Uterus (tissue), 4 donors: ENCODE data around the gene GRM5. TPM values are rescaled to one million over a fixed set of nuclear protein-coding genes. Genes with fewer than 3 reads are reported as not detected.

Source experiments
- DNase-seq, 2 donors: peaks; one replicate each; pipeline ENCODE4 v3.0.0-alpha.2; 2019 to 2020
- H3K27ac ChIP-seq, 2 donors: fragments of 200-600 bp; sonication (generic); 1 replicate in 1 of 2; 2 replicates in 1 of 2; pipeline ENCODE4 v1.5.1; 2016 to 2018
- H3K27me3 ChIP-seq, 2 donors: fragments of 200-600 bp; sonication (generic); one replicate each; pipeline ENCODE4 v1.5.1; 2018 to 2019; ENCODE audit warnings: control low read depth in 1 of 2
- H3K36me3 ChIP-seq, 2 donors: fragments of 200-600 bp; sonication (generic); one replicate each; pipeline ENCODE4 v1.5.1; 2019; ENCODE audit warnings: control low read depth in 1 of 2
- H3K4me1 ChIP-seq, 2 donors: fragments of 200-600 bp; sonication (generic); one replicate each; pipeline ENCODE4 v1.5.1; 2018 to 2019; ENCODE audit warnings: control low read depth in 1 of 2
- H3K4me3 ChIP-seq, 2 donors: fragments of 200-600 bp; sonication (generic); 1 replicate in 1 of 2; 2 replicates in 1 of 2; pipeline ENCODE4 v1.5.1; 2018 to 2019; ENCODE audit warnings: mild to moderate bottlenecking in 1 of 2
- H3K9me3 ChIP-seq, 2 donors: fragments of 200-600 bp; sonication (generic); one replicate each; pipeline ENCODE4 v1.5.1; 2019; ENCODE audit warnings: control low read depth in 1 of 2
- POLR2A ChIP-seq, 2 donors: fragments of 450-650 bp; IDR thresholded peaks; one replicate each; pipeline ENCODE4 v1.6.1; 2016; ENCODE audit warnings: antibody characterized with exemption in 2 of 2, mild to moderate bottlenecking in 1 of 2, moderate library complexity in 1 of 2
- intact Hi-C: fragments of 100-400 bp; cut with DNase I; formaldehyde crosslinking; loops from one replicate; pipeline ENCODE4 v1.15.1; 2023; ENCODE audit warnings: low total_unique reads
- total RNA-seq, 4 donors: library from RNA; depleted of rRNA in 3 of 4; stranded (reverse); fragments of >200 nt in 3 of 4; gene quantifications; one replicate each; pipeline versions ENCODE4 v1.1.0 to v1.2.4, GENCODE V29; 2014 to 2023
- TF ChIP-seq, protein P1 (sequence below), 4 experiments: fragments of 200-600 bp in 2 of 4; fragments of 450-650 bp in 2 of 4; sonication (generic) in 2 of 4; IDR thresholded peaks; one replicate each; pipeline ENCODE4 v1.5.1; 2016 to 2019; ENCODE audit warnings: antibody characterized with exemption in 4 of 4, mild to moderate bottlenecking in 2 of 4, moderate library complexity in 1 of 4
- donor health status: DM: yes; HTN: yes; CAD: no.

The GRM5 gene
- total RNA-seq, 4 donors from 2014 or later, result under 0.01 to 2.2 TPM; not detected in 2

- DNase-seq, result no peak
- no peaks in the 10 kb centered on the region for H3K27me3 ChIP-seq
- H3K9me3 ChIP-seq, result no peaks in the 10 kb centered on the region
- H3K4me3 ChIP-seq, result no peak overlapping the region
- no peaks in the 10 kb centered on the region for H3K4me1 ChIP-seq
- no peak overlapping the region for H3K27ac ChIP-seq
- no peaks in the 10 kb centered on the region for H3K36me3 ChIP-seq
- TF ChIP-seq, protein P1, sequence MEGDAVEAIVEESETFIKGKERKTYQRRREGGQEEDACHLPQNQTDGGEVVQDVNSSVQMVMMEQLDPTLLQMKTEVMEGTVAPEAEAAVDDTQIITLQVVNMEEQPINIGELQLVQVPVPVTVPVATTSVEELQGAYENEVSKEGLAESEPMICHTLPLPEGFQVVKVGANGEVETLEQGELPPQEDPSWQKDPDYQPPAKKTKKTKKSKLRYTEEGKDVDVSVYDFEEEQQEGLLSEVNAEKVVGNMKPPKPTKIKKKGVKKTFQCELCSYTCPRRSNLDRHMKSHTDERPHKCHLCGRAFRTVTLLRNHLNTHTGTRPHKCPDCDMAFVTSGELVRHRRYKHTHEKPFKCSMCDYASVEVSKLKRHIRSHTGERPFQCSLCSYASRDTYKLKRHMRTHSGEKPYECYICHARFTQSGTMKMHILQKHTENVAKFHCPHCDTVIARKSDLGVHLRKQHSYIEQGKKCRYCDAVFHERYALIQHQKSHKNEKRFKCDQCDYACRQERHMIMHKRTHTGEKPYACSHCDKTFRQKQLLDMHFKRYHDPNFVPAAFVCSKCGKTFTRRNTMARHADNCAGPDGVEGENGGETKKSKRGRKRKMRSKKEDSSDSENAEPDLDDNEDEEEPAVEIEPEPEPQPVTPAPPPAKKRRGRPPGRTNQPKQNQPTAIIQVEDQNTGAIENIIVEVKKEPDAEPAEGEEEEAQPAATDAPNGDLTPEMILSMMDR (IDR thresholded peaks at IDR 0.05), result no peak
- no peak for TF ChIP-seq POLR2A (IDR thresholded peaks at IDR 0.05)
- intact Hi-C loops, result no loop called here
Observed at GRCh38 chr11:88807349-88807748, 258.4 kb downstream of the GRM5 start.

- TF ChIP-seq, protein P1 (IDR thresholded peaks at IDR 0.05), result no peak
- TF ChIP-seq POLR2A (IDR thresholded peaks at IDR 0.05), result no peak
- Histone ChIP-seq H3K36me3 (no peaks in the 10 kb centered on the region), H3K4me1 (no peaks in the 10 kb centered on the region), H3K27ac (no peak overlapping the region), H3K27me3 (no peaks in the 10 kb centered on the region), H3K4me3 (no peak overlapping the region), H3K9me3 (no peaks in the 10 kb centered on the region)
- no peak for DNase-seq
- intact Hi-C loops, result no loop called here
Observed at GRCh38 chr11:88806410-88806809, 259.4 kb downstream of the GRM5 start.

DNA sequence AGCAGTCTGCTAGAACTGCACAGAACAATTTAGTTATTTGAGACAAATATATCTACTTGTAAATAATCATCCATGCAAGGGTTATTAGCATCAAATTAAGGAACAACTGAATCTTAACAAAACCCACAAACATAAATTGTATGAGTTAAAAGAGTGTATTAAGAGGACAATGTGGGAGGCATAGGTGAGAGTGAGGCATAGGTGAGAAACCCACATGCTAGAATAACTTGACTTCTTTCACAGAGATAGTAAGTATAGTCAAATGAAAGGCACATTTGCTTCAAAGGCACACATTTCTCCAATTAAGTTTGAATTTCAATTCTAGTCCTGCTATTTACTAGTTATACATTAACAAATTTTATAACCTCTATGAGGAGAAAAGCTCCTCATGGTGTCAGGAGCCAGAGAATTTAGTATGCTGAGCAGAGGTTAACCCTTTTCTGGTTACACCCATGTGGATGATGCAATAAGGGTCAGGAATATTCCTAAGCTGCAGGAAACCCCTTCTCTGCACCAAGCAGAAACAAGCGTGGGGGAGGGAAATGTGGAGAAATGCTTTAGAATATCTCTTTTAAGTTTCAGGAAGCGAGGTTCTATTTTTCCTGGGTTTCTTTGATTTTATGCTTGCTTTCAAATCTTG lies 264.2 kb downstream of the GRM5 start:
- no peaks in the 10 kb centered on the region for H3K9me3 ChIP-seq
- H3K36me3 ChIP-seq, result no peaks in the 10 kb centered on the region
- H3K27ac ChIP-seq, result no peak overlapping the region
- H3K27me3 ChIP-seq, result no peaks in the 10 kb centered on the region
- H3K4me1 ChIP-seq, result no peaks in the 10 kb centered on the region
- H3K4me3 ChIP-seq, result no peak overlapping the region
- TF ChIP-seq, protein P1 (IDR thresholded peaks at IDR 0.05), result no peak
- TF ChIP-seq POLR2A (IDR thresholded peaks at IDR 0.05), result no peak
- intact Hi-C loops, result no loop called here
- DNase-seq, result no peak

GRCh38 chr11:88799771-88800500 lies 265.8 kb downstream of the GRM5 start:
- TF ChIP-seq, protein P1 (IDR thresholded peaks at IDR 0.05), result no peak
- no peak for TF ChIP-seq POLR2A (IDR thresholded peaks at IDR 0.05)
- intact Hi-C loops, result no loop called here

DNA sequence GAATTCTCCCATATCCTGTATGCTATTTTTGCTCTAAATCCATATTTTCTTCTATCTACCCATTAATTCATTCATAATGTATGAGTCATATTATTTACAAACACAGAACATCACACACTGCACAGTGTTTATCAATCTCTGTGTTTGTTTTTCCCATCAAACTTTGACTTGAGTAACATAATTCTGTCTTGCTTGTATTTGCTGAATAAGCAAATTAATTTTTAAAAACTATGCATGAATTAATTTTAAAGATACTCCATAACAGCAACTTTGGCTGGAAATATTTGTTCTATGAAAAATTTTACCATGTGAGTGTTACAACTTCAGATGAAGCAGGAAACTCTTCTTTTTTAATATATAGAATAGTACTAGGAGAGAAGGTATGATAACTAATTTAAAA lies 275.6 kb downstream of the GRM5 start:
- intact Hi-C loops, result no loop called here
- H3K4me3 ChIP-seq, result no peak overlapping the region
- DNase-seq, result no peak

More at GRCh38 chr11:88799771-88800500, 265.8 kb downstream of the GRM5 start:
- H3K36me3 ChIP-seq, result no peaks in the 10 kb centered on the region
- DNase-seq, result no peak
- no peak overlapping the region for H3K4me3 ChIP-seq
- H3K27ac ChIP-seq, result no peak overlapping the region
- H3K4me1 ChIP-seq, result no peaks in the 10 kb centered on the region
- no peaks in the 10 kb centered on the region for H3K27me3 ChIP-seq
- no peaks in the 10 kb centered on the region for H3K9me3 ChIP-seq

More for the DNA sequence above, 275.6 kb downstream of the GRM5 start:
- Histone ChIP-seq H3K4me1 (no peaks in the 10 kb centered on the region), H3K27ac (no peak overlapping the region), H3K9me3 (no peaks in the 10 kb centered on the region), H3K27me3 (no peaks in the 10 kb centered on the region), H3K36me3 (no peaks in the 10 kb centered on the region)
- TF ChIP-seq, protein P1 (IDR thresholded peaks at IDR 0.05), result no peak
- no peak for TF ChIP-seq POLR2A (IDR thresholded peaks at IDR 0.05)
